Posterior vena cava (tissue), 2 donors: ENCODE measurements around the gene FAM193B. TPM values are rescaled to one million over a fixed set of nuclear protein-coding genes. Genes with fewer than 3 reads are reported as not detected.

Source experiments
- DNase-seq: peaks from one replicate; pipeline ENCODE4 v3.0.0-alpha.2; 2020; ENCODE audit warnings: low spot score
- intact Hi-C, 2 donors: fragments of 100-400 bp; cut with DNase I; formaldehyde crosslinking; loops; one replicate each; pipeline versions ENCODE4 v1.14.1 to v1.14.2; 2022 to 2023
- total RNA-seq, 2 donors: library from RNA; stranded (reverse); fragmentation: NEBNext Ultra II Directional; extraction: Animal tissue kit (Norgen Biotek cat#: 25700); gene quantifications; one replicate each; pipeline ENCODE4 v1.2.1, GENCODE V29; 2021
- donor health status: DM: yes; HTN: yes; CAD: no.
- donor health status: DM: yes; HTN: yes; CAD: no.

The FAM193B gene
- total RNA-seq, 2 donors from 2014 or later = 33.6 to 36.5 TPM

DNA sequence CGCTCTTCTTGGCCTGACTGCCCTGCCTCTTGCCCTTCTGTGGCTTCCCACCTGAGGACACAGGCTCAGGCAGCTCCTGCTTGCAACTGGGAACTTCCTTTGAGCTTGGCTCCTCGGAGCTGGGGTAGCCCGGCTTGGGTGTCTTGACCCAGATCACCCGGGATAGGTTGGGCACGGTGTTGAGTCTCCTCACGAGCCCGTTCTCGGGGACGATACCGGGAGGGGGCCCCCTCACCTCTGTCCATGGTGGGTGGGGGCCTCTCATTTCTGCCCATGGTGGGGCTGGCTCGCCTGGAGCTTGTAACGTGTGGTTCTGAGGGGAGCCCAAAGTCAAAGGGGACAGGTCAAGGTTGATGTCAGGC, 29.8 kb downstream of the FAM193B start:
- no peak for DNase-seq
- intact Hi-C loops = no loop called here

DNA sequence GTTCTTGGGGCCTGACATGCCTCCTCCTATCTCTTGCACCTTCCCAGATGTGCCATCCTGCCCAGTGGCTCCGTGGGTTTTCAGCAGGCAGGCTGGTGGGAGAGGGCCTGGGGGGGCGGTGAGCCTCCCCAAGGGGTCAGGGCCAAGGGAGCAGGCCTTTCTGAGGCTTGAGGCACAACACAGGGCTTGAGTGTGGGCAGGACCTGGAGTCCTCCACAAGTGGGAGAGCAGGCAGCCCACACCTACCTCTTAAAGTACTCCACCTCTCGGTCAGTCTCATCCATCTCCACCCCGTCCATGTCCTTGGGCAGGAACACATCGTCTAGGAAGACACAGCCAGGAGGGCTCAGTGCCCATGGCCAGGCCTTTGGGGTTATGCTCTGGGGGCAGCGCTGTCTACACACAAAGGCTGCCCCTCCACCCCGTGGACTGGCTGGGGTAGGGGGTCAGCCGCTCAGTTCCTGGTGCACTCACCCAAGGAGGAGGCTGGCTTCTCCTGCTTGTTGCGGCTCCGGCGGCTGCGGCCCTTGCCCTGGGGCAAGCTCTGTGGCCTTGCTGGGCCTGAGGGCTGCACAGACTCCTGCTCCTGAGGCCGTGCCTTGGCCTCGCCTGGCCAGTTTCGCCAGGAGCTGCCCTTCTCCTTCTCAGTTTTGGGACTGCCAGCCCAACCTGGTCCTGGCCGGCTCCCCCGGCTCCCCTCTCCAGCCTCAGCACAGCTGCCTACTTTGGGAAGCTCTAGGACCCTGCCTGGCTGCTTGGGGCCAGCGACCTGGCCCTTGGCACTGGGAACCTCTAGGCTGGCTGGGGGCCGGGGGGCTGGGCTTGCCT, 30.4 kb downstream of the FAM193B start:
- DNase-seq = peak; percentile 68
- intact Hi-C loops = no loop called here

DNA sequence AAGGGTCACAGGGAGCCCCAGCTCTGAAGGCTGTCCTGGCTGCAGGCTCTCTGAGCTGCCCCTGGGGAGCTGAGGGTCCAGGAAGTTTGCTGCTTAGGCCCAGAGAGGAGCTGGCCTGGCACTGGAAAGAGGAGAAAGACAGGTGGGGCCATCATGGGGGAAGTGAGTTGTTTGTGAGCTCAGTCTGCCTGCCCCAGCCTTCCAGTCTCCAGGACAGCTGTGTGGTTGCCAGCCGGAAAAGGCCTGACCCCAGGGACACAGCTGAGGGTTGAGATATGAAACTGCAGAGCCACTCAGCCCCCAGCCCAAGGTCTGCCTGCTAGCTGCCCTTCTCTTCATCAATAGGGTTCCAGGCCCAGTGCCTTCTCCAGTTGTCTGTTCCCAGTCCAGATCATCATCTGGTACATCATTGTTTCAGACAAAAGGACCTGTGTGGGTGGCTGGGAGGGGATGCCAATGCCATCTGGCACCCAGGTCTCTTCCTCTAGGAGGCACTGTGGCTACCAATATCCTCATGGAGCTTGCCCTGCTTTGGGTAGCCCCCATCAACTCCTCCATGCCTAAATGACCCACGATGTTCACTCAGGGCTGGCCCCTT, 33.3 kb downstream of the FAM193B start:
- DNase-seq = peak; percentile 62
- intact Hi-C loops = no loop called here

DNA sequence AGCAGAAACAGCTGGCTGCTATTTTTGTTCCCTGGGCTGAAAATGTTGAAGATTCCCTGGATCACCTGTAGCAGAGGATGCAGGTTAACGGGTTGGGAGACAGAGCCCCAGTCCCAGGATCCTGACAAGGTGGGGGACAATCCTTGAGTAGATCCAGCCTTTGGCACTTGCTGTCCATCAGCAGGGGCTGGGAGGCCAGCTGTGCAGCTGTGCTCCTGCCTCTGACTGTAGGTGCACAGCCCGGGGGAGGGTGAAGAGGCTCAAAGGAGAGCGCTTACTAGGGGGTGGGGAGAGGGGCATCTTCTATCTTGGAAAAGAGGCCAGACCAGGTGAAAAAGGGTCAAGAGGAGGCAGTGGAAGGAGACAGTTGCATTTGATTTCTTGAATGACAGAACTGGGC, 34.1 kb downstream of the FAM193B start:
- intact Hi-C loops = no loop called here
- peak; percentile 65 for DNase-seq

DNA sequence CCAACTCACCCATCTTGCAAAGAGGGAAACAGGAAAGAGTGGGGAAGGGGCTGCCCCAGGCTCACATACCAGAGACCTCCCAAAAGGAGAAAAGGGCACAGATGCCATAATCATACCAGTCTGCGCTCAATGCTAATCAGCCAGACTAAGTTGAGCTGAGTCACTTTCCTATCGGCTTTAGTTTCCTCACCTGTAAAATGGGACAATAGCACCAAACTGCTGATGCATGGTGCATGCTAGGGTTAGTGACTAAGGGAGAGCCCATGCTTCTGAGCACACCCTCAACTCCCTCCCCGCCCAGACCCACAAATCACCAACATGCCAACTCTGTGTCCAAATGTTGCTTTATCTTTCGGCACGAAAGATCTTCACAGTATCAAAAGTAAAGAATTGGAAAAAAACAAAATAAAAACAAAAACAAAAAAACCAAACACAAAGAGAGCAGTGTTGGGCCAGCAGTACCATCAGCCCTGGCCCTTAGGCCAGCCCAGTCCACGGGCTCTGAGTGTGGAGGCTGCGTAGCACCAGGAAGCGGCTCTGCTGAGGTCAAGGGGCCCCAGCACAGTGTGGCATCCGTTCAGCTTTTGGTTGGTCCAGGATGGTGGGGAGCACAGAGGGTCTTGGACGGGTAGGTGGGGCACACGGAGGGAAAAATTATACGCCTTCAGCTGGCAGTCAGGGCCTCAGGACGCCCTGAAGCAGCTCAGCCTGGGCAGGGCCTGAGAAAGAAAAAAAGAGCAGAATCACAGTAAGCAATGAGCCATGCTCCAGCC, 34.7 kb downstream of the FAM193B start:
- DNase-seq = peak; percentile 64
- intact Hi-C loops = no loop called here

DNA sequence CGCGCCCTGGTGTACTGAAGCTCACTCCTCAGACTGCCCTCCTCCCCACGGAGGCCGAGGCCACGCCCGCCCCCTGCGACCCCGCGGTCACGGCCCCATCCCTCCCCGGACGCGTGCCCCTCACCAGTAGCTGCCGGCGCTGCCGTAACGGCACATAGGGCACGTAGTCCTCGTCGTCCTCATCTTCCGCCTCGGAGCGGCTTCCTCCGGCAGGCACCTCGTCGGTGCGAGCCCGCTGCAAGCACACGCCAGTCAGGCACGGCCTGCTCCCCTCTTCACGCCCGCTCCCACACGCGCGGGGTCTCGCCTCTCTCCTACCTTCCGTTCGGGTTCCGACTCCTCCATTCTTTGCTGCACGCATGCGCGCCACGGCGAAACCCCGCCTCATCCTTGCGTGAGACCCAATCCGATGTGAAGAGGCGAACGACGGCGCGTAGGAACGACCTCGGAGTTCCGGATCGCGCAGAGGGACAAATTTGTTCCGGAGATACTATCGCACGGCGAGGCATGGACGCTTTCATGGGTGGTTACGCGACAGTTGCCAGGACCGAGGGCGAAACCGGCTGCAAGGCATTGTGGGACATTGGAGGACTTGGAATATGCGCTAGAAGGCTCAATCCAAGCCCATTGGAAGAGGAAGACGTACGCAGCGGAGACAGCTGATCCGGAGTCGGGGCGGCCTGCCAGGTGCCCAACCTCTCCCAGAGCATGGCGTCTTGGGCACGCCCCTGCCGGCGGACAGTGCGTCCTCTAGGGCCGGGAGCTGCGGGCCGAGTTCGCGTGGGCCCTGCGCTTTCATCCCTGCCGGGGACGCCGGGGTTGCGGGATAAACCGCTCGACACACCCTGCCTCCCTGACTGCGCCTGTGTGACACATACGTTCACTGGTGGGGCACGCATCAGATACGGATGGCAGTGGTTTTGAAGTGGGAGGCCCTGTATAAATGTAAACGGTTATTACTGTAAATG, 37.5 kb downstream of the FAM193B start, which contains the start of gene DDX41:
Gene DDX41, minus strand, starts transcription at position 361 of the 968 bp plus-strand sequence. Its CDS starts 16 bp downstream, at position 345.
- intact Hi-C loops = no loop called here
- DNase-seq = peak; percentile 99

DNA sequence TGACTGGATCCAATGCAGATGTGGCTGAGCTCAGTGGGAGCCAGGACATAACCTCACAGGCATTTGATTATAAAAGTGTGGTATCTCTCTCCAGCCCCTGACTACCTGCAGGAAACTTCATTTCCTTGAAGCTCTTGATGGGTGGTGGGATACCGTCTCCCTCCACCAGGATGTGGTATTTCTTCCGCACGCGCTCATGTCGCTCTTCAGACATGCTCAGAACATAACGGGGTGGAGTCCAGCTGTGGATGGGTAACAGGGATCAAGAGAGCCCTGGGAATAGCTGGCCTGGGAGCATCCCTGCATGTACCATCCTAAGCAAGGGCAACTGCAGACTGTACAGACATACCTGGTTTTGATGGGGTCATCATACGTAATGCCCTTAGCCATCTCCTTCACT, 38.8 kb downstream of the FAM193B start:
- intact Hi-C loops = no loop called here
- no peak for DNase-seq

DNA sequence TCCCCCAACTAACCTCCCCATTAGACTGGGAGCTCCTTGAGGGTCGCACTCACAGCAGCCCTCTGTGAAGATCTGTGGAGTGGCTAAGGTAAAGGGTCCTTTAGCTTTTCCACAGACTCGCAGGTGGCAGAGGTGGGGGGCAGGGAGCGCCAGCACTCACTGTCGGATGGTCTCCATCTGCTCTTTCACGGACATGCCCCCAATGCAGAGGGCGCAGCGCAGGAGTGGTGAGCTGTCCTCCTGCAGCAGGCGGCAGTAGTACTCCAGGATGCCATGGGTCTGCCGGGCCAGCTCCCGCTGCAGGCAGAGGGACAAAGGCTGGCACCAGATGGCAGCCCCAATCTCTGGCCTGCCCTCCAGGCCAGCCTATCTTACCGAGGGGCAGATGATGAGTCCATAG, 39.8 kb downstream of the FAM193B start:
- DNase-seq = no peak
- intact Hi-C loops = no loop called here

DNA sequence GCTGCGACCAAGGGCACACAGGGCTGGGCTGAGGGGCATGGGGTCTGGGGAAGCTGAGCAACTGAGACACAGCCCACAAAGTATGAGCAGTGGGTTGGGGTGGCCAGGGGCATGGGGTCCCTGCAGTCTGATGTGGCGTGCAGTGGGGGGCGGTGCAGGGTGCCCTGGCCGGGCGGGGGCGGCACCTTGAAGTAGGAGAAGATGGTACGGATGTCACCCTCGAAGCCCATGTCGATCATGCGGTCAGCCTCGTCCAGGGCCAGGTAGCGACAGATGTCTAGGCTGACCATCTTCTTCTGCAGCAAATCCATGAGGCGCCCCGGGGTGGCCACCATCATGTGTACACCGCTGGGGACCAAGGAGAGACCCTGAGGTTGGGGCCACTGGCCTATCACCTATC, 40.9 kb downstream of the FAM193B start:
- intact Hi-C loops = no loop called here
- no peak for DNase-seq

DNA sequence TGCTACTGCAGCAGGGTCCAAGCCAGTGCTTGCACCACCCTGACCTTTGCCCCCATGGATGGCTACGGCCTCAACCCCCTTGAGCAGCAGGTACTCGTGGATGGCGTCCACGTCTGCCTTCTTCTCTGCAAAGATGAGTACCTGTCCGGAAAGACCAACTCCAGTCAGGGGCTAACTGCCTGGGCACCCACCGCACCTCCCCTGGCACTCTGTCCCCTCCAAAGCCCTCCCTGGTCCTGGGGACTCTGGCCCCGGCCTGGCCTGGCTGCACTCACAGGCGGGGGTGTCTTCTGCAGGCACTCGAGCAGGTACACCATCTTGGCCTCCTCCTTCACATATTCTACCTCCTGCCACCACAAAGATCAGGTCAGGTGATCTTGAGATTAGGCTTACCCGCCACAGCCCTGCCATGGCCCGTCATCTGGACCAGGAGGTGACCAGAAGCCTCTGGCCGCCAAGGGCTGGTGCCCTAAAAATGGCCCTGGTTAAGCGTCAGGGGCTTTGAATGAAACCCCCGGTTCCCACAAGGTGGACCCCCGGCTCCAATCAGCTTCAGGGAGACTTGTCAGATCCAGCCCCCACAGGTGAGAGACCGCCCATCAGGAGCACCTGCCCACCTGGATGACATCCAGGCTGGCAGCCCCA, 41.5 kb downstream of the FAM193B start:
- no peak for DNase-seq
- intact Hi-C loops = no loop called here

DNA sequence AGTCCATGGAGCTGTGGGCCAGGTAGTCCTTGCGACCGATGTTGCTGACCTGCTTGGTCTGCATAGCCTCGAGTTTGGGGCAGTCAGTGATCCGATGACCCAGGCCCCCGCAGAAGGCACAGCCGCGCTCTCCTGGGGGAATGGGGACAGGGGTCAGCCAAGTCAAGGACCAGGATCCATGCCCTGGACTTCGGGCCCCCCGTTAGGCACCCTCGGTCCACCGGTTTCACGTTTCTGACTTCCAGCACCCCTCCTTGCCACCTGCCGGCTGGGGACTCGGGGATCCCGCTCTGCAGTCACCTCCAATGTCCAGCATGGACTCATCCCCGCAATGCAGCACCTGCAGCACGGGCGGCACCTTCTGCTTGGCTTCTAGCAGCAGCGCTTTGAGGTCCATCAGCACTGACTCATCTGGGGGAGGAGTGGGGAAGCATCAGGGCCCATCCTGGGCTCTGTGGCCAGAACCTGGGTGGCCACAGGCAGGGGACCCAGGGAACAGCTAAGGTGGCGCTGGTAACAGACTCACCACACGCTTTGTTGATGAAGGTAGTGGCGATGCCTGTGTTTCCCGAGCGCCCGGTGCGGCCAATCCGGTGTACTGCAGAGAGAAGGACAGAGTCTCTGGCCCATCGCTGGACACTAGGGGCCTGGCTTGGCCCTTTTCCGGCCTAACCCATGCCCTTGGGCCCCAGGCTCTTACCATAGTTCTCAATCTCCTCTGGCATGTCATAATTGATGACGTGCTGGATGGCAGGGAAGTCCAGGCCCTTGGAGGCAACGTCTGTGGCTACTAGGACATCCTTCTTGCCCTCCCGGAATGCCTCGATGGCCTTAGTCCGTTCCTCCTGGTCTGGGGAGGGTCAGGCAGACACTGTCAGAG, 42.3 kb downstream of the FAM193B start:
- no peak for DNase-seq
- intact Hi-C loops = no loop called here

DNA sequence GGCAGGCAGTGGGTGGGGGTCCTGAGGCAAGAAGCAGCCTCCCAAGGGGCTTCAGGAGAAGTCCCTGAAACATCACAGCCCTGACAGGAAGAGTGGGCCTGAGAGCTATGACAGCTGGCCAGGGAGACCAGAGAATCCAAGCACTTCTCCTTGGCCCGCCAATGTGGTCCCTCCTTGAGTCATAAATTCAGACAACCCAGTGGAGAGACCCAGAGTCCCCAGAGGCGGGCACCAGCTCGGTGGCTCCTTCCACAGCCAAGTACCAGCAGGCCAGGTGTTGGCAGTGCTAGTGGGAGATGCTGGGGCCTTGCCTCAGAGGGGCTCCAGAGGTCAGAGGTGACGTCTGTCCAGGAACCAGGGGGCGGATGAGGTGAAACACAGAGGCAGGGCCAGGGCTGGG, 43.2 kb downstream of the FAM193B start:
- intact Hi-C loops = no loop called here
- no peak for DNase-seq

DNA sequence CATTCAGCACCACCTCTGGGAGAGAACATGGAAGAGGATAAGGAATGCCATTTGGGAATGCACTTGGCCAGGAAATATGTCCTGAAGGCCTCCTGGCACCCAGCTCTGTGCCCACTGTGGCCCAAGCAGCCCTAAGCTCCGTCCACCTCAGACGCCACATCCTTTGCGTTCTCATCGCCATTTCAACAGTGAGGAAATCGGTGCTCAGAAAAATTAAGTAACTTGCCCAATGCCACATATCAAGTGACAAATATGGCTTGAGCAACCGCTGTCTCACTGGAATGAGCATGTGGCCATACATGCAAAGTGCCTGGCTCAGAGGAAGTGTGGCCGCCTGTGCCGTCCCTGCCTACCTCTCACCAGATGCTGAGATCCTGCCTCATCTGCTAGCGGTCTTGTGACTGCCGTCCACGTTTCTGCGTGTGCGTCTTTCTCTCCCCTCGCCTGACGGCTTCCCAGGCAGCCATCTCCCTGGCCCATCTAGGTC, 43.8 kb downstream of the FAM193B start:
- DNase-seq = no peak
- intact Hi-C loops = no loop called here

DNA sequence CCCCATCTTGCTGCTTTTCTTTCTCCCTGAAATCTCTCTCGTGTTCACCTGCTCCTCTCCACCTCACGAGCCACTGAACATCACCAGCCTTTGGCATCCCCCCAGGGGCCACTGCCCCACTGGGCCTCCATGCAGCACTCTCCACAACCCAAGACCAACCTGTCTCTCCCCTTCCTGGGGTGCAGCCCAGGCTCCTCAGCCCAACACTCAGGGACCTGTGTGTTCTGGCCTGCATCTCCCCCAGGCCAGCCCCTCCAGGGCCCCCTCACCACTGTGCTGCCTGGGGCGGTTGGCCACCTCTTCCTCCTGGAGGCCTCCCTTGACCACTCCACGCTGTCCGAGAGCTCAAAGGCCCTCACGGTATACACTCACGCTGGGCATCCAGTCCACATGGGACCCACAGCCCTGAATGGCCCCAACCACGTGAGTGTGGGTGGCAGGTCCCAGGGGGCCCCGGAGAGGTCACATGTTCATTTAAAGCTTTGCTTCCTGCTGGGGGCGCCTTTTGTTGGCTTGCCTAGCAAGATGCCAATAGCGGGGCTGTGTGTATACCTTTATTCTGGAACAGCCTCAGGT, 44.3 kb downstream of the FAM193B start:
- intact Hi-C loops = no loop called here
- DNase-seq = no peak

DNA sequence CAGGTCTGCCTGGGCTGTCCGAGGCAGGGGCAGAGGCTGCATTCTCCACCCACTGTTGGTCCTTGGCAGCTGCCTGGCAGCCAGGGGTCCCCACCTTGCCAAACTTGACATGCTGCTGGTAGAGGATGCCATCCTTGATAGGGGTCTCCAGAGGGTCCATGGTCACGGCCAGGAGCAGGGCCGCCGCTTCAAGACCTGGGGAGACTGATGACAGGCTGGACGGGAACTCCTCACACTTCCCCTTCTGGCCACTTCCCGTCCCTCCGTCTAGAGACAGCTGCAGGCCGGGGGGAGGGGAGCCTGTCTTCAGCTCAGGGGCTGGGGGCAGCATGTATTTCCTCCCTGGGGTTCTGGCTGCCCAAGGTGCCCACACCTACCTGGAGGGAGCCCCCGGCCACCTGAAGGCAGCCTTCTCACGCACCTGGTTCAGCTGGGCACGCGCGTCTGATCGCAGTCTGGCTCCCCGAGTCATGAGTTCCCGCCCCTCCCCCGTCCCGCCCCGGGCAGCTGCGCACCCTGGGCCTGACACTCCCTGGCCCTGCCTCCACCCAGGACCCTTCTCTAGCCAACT, 44.9 kb downstream of the FAM193B start, which contains the start of gene DOK3:
Gene DOK3, minus strand, starts transcription at position 446 of the 571 bp plus-strand sequence. Its CDS starts 286 bp downstream, at position 160.
- intact Hi-C loops = no loop called here
- DNase-seq = peak; percentile 90

DNA sequence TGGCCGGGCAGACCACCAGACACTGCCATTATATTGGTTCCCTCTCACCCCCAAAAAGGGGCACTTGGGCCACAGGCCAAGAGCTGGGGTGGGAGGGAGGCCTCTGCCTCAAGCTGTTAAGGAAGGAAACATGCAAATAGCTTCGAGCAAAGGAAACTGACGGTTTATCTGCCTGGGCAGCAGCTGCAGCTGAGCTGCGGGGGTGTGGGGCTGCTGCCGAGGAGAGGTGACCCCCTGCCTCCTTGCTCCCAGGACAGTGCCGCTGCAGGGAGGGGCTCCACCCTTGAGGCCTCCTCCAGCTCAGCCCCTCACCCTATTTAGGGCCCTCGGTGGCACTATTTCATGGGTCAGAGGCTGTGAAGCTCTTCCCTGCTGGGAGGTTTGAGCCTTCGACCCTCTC, 45.5 kb downstream of the FAM193B start:
- no peak for DNase-seq
- intact Hi-C loops = no loop called here

DNA sequence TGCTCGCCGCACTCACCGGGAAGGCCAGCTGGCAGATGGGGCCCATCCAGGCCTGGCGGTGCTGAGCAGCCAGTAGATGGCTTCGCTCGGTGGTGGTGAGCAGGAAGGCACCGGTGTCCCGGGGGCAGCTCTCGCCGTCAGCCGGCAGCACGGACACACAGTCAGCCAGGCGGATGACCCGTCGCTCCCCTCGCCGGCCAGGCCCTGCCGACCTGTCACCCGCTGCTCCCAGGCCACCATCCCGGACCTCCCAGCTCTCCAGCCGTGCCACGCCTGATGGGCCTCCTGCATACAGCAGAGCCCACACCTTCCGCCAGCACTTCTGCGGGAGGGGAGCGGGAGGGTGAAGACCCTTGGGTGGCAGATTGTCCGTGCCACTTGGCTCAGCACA, 46.1 kb downstream of the FAM193B start:
- intact Hi-C loops = no loop called here
- no peak for DNase-seq
